ENCODE data around the gene KCNF1.

The KCNF1 gene

GRCh38 chr2:10921525-10921924 is 9.8 kb downstream of the KCNF1 start:
- no peak for DNase-seq

DNA sequence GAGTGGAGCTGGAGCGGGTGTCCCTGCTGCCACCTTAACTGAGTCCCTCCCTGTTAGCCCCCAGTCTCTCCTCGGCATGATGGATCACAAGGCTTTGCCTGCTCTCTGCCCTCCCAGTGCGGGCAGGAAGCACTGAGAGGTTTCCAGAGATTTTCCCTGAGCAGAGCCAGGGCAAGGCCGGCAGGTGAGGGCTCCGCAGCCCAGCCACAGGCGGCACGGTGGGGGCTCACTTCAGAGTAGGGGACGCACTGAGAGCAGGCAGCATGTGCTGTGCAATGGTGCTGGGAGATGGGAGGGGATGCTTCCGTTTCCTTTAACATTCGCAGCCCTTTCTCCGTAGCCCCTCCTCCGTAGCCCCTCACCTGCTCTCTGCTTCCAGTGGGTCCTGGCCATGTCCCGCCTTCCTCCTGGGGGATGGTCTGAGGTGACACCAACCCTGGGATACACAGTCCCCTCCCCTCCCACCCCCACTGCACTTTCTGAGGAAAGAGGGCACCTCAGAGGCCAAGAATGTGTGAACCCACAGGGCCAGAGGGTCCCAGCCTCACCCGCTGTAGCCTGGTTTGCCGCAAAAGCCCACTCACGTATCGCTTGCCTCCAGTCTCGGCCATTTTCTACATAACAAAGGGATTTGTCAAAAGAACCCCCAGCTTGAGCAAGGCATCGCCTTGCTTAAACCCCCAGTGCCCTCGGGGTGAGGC is 10.7 kb downstream of the KCNF1 start:
- DNase-seq = no peak

- no peak for DNase-seq
Measured at GRCh38 chr2:10923008-10923375, 11.3 kb downstream of the KCNF1 start.

DNA sequence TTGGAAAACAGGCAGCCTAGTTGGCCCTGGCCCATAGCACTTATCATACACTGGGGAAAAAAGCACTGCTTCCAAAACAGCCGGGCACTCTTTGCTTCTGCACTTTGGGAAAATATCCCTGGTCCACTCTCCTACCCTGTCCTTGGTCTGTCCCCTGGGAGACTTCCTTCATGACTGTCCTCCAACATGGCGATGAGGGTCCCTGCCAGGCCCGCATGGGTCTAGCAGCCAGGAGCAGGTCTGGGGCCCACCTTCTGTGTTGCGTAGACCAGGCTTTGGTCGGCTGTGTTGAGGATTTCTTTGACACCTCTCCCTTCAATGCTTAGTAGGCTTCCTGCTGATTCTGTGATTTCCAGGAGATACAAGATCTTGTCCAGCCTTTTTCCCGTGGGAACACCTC is 12.2 kb downstream of the KCNF1 start:
- DNase-seq = no peak

GRCh38 chr2:10924441-10924840 is 12.7 kb downstream of the KCNF1 start:
- DNase-seq = no peak

- no peak for DNase-seq
Measured at GRCh38 chr2:10924859-10925258, 13.1 kb downstream of the KCNF1 start.

- DNase-seq = no peak
Measured at GRCh38 chr2:10926191-10926820, 14.6 kb downstream of the KCNF1 start.

DNA sequence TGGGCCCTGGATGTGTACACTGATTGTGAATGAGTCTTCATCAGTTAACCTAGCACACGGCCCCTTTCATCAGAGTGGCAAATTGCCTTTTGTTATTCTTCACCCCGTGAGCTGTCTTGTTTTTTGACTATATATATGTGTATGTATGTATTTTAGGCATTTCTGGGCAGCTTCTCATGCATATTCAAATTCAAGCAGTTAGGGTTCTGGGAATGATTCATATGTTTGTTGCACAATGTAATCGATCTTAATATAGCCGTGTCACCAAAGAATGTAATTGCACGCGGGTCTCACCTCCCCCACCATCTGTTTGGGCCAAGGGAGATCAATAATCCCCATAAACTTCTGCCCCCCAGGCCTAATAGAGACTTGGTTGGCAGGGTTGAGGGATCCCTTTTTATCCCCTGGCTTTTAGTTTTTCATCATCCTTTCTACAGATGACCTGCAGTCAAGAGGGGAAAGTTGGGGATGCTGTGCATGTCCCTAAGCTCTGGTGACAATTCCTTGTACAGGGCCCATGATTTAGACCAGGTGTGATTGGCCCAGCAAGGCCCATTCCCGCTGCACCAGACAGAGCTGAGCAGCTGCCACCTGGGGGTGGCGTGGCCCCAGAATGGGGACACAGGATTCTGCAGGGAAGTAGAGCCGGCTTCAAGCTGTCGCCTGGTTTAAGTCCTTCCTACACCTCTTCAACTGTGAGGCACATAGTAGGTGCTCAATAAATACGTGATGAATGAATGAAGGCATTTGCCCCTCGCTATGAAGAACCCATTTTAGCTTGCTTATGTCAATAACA is 19.2 kb downstream of the KCNF1 start:
- no peak for DNase-seq

GRCh38 chr2:10931710-10932255 is 20.0 kb downstream of the KCNF1 start:
- no peak for DNase-seq

- no peak for DNase-seq
Measured at GRCh38 chr2:10932345-10933151, 20.8 kb downstream of the KCNF1 start.

GRCh38 chr2:10933700-10934225 is 22.0 kb downstream of the KCNF1 start:
- no peak for DNase-seq

- no peak for DNase-seq
Measured at GRCh38 chr2:10934308-10934978, 22.7 kb downstream of the KCNF1 start.

DNA sequence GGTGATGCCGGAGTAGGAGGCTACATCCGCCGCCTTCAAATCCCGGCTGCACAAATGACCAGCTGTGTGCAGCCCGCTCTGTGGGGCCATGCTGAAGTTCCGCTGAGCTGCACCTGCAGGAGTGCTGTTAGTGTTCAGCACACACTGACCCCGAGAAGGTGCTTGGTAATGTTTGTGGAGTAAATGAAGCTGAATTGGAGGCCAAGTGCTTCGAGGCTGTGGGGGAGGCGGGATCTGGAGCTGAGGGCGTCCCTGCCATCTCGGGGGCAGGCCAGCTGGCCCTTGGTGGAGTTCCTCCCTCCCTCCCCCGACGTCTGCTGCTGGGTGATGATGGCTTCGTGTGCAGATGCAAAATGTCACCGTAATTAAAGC is 23.2 kb downstream of the KCNF1 start:
- no peak for DNase-seq

DNA sequence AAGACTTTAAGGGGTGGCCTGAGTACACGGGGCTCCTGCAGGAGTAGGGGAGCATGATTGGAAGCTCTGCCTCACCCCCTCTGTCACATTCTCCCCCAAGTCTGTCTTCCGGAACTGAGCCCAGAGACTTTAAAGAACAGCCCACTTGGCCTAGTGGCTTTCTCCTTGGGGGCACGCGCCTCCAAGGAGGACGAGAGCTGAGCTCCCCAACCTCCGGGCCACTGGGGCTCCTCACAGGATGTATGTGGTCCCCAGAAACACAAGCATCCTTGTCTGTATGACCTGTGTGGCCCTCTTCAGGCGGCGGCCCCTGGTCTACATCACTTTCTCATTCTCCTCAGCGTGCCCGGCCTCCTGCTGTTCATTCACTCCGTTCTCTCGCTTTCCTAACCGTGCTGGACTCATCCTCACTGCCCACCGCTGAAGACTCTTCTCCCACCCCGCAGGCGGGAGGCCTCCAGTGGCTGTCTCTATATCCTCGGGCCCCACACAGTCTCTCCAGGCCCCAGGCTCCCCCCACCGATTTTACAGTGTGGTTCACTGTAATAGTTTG is 23.7 kb downstream of the KCNF1 start:
- no peak for DNase-seq

DNA sequence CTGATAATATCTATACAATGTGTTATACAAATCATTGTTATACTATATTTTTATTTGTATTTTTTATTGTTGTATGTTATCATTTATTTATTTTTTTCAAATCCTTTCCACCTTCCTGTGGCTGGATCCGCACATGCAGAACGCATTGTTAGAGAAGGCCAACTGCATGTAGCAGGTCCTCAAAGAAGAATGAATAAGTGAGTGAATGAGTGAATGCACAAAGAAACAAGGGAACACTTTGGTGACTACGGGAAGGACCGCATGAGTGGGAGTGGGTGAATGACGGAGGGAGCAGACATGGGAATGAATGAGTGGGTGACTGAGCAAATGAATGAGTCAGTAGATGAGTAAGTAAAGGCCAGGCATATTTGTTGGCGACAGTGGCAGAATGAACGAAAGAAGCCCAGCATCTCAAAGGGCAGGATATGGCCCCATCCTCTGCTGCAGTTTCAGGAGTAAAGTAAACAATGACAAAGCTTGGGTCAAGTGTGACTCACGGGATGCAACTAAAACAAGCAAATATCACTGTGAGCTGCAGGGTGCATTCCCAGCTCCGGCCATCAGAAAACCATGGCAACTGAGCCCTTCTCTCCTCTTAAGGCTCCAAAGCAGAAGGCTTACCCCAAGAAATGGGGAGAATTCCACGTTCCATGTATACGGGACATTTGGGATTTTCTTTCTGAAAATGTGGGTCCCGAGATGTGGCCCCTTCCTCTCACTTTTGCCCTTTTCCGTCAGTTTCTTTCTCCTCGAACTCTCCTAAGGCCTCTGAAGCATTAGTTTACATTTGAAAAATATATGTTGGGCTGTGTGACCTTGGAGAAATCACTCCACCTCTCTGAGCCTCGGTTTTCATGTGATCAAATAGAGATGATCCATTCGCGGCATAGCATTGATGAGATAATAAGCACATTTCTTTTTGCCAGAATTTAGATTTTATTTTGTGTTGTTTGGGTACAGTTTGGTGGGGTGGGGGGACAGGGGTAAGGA is 24.5 kb downstream of the KCNF1 start:
- DNase-seq = no peak

DNA sequence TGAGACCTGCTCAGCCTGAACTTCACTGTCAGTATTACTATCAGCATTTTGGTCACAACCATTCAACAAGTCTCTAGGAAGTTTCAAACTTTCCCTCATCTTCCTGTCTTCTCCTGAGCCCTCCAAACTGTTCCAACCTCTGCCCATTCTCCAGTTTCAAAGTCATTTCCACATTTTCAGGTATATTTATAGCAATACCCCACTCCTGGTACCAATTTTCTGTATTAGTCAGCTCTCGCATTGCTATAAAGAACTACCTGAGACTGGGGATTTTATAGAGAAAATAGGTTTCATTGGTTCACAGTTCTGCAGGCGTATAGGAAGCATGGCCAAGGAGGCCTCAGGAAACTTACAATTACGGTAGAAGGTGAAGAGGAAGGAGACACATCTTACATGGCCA is 27.3 kb downstream of the KCNF1 start:
- DNase-seq = no peak

GRCh38 chr2:10940596-10940995 is 28.9 kb downstream of the KCNF1 start:
- no peak for DNase-seq

DNA sequence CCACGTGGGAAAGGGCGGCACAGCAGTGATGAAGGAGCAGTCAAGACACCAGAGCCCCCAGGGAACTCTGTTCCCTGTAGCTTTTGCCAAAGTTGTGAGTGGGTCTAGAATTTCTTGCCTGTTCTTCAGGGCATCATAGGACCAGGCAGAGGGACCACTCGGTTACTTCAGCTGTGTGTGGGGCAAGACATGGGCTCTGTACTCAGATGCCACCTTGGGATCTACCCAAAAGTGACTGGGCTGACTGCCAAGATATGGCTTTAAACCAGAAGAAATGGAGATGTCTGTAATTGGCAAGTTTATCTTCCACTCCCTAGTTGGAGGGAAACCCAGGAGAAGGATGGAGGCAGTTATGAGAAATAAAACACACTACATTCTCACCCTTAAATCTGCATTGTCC is 29.6 kb downstream of the KCNF1 start:
- no peak for DNase-seq

DNA sequence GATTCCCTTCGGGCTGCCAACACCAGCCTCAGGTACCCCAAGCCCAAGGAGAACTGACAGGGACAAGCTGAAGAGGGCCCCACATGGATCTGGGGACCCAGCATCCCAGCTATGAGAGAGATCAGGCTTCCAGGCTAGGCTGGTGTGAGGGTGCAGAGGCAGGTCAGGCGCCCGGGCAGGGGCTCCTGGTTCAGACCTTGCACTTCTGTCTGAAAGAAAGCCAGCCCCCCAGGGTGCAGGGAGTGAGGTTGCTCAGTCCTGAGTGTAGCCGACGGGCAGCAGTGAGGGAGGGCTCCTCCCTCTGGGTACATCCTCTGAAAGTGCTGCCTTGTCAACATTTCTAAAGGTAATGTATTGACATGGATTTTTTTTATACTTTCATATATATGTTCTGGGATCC is 33.1 kb downstream of the KCNF1 start:
- no peak for DNase-seq

DNA sequence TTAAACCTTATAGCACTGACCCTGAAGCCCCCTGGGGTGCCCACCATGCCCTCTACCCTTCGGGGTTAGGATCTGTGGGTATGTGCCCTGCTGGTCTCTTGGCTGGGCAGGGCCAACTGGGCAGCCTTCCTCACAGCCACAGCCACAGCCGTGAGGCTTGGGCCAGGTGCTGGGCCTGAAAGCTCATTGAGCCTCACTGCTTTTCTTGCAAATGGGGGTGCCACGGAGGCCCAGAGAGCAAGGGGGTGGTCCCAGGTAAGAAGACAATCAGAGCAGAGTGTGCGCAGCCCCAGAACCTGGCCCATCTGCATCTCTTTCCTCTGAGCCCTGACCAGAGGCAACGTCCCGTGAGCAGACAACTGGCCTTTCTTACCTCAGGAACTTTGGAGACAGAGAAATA is 34.7 kb downstream of the KCNF1 start:
- no peak for DNase-seq

DNA sequence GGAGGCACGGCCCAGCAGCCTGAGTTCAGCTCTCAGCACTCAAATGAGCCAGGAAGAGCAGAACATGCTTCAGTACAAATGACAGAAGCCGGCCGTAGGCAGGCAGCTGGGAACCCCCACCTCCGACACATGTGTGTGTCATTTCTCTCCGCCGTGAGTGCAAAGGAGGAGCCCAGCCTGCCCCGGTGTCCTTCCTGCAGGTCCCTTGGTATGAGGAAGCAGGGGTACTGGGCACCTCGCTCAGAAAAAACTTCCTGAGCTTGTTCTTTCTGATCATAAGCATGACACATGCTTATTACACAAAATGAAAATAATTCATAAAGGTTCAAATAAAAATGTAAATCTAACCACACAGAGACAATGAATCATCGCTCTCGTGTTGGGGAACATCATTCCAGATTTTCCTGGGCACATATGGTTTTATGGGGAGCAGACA is 35.3 kb downstream of the KCNF1 start:
- no peak for DNase-seq

All from NCI-H526 treated with DMSO at 0.1 percent for 48 hours (cell line).